OCI-LY1 (cell line): Measurements from ENCODE around the gene HCST.

Source experiments
- H2AFZ ChIP-seq: fragments of 200-600 bp; sonication (generic), shearing (Covaris generic); 2 replicates; pipeline ENCODE4 v1.6.0; 2014; ENCODE audit warnings: antibody characterized with exemption, mild to moderate bottlenecking, low read length
- H3F3A ChIP-seq: fragments of 200-600 bp; sonication (generic), shearing (Covaris generic); 2 replicates; pipeline ENCODE4 v1.6.0; 2014; ENCODE audit warnings: mild to moderate bottlenecking, antibody characterized with exemption, low read length, moderate library complexity; ENCODE audit not compliant: insufficient read depth
- H3K27ac ChIP-seq: fragments of 200-600 bp; sonication (generic); 2 replicates; pipeline ENCODE4 v1.5.1; 2014; ENCODE audit warnings: low read length, mixed run types, mild to moderate bottlenecking, low read depth; ENCODE audit not compliant: poor library complexity, severe bottlenecking
- H3K27me3 ChIP-seq: fragments of 200-600 bp; sonication (generic); 2 replicates; pipeline ENCODE4 v1.6.0; 2014; ENCODE audit warnings: antibody characterized with exemption, mild to moderate bottlenecking, low read length, moderate library complexity; ENCODE audit not compliant: insufficient read depth
- H3K36me3 ChIP-seq: fragments of 200-600 bp; sonication (generic); 2 replicates; pipeline ENCODE4 v1.6.1; 2014; ENCODE audit warnings: mild to moderate bottlenecking, antibody characterized with exemption, low read length, moderate library complexity, mixed read lengths; ENCODE audit not compliant: insufficient read depth
- H3K4me1 ChIP-seq: fragments of 200-600 bp; sonication (generic); 2 replicates; pipeline ENCODE4 v1.5.1; 2014; ENCODE audit warnings: mild to moderate bottlenecking, low read length, moderate library complexity; ENCODE audit not compliant: insufficient read depth, severe bottlenecking
- H3K4me2 ChIP-seq: fragments of 200-600 bp; sonication (generic), shearing (Covaris generic); 2 replicates; pipeline ENCODE4 v1.6.1; 2014; ENCODE audit warnings: low read length
- H3K4me3 ChIP-seq: fragments of 200-600 bp; sonication (generic); 2 replicates; pipeline ENCODE4 v1.5.1; 2014; ENCODE audit warnings: low read length, low read depth, mild to moderate bottlenecking, mixed read lengths; ENCODE audit not compliant: poor library complexity, severe bottlenecking
- H3K79me2 ChIP-seq: fragments of 200-600 bp; shearing (Covaris generic); 2 replicates; pipeline ENCODE4 v1.6.1; 2016; ENCODE audit warnings: mixed run types, low read length, mixed read lengths; ENCODE audit not compliant: insufficient read depth
- H3K9ac ChIP-seq: fragments of 200-600 bp; sonication (generic), shearing (Covaris generic); 2 replicates; pipeline ENCODE4 v1.6.1; 2014; ENCODE audit warnings: mild to moderate bottlenecking, low read length, mixed read lengths
- H3K9me2 ChIP-seq: fragments of 200-600 bp; sonication (generic), shearing (Covaris generic); 2 replicates; pipeline ENCODE4 v1.6.1; 2014; ENCODE audit warnings: low read depth, mild to moderate bottlenecking, low read length, mixed read lengths
- H3K9me3 ChIP-seq: fragments of 200-600 bp; shearing (Covaris generic); 2 replicates; pipeline ENCODE4 v1.6.1; 2014; ENCODE audit warnings: low read length, mixed read lengths
- H4K20me1 ChIP-seq: fragments of 200-600 bp; sonication (generic), shearing (Covaris generic); 2 replicates; pipeline ENCODE4 v1.6.0; 2016; ENCODE audit warnings: mild to moderate bottlenecking, low read length; ENCODE audit not compliant: insufficient read depth
- CTCF ChIP-seq: fragments of 200-600 bp; sonication (generic), shearing (Covaris generic); IDR thresholded peaks from 2 replicates; pipeline ENCODE4 v1.5.1; 2017; ENCODE audit warnings: mild to moderate bottlenecking, antibody characterized with exemption, low read length, moderate library complexity, mixed read lengths
- EZH2 ChIP-seq: fragments of 200-600 bp; sonication (generic), shearing (Covaris generic); IDR thresholded peaks from 2 replicates; pipeline ENCODE4 v1.8.0; 2017; ENCODE audit warnings: borderline replicate concordance, mixed run types, mild to moderate bottlenecking, antibody characterized with exemption, low read length, moderate library complexity, mixed read lengths

Gene HCST

GRCh38 chr19:35929876-35930275 is 27.5 kb downstream of the HCST start:
- Histone ChIP-seq H3K27me3 (peaks cover 11% of the 10 kb centered on the region; the same call in 1 of the 2 replicates), H3K9me3 (0 out of 2 replicates have a peak, but pooled peaks cover 7% of the 10 kb centered on the region), H3K4me3 (no peak overlapping the region), H3K27ac (no peak overlapping the region), H3K4me1 (peaks cover 19% of the 10 kb centered on the region), H3K36me3 (no peaks in the 10 kb centered on the region; the same call in 1 of the 2 replicates), H3K9ac (no peak overlapping the region), H2AFZ (no peak overlapping the region), H4K20me1 (no peaks in the 10 kb centered on the region), H3F3A (no peaks in the 10 kb centered on the region), H3K9me2 (no peaks in the 10 kb centered on the region), H3K79me2 (no peaks in the 10 kb centered on the region), H3K4me2 (no peak overlapping the region)
- TF ChIP-seq CTCF: no peak

- Histone ChIP-seq H2AFZ (peak overlapping the region; percentile 60; the same call in 1 of the 2 replicates), H4K20me1 (no peaks in the 10 kb centered on the region), H3K4me2 (peak overlapping the region; percentile 80), H3K9ac (peak overlapping the region; percentile 76), H3K27me3 (no peaks in the 10 kb centered on the region), H3K79me2 (no peaks in the 10 kb centered on the region), H3K27ac (peak overlapping the region; percentile 14), H3F3A (no peaks in the 10 kb centered on the region), H3K9me2 (no peaks in the 10 kb centered on the region), H3K4me3 (peak overlapping the region; percentile 53), H3K4me1 (peaks cover 22% of the 10 kb centered on the region), H3K9me3 (no peaks in the 10 kb centered on the region), H3K36me3 (no peaks in the 10 kb centered on the region)
- peak; percentile 98 for TF ChIP-seq CTCF
- TF ChIP-seq EZH2: no peak
These were observed 29.0 kb downstream of the HCST start for GRCh38 chr19:35931161-35931873.

GRCh38 chr19:35931874-35932202 is 29.5 kb downstream of the HCST start:
- H3K9me3 ChIP-seq: no peaks in the 10 kb centered on the region
- no peaks in the 10 kb centered on the region for H3K79me2 ChIP-seq
- no peak overlapping the region for H3K9ac ChIP-seq
- H3K4me1 ChIP-seq: peaks cover 27% of the 10 kb centered on the region
- H2AFZ ChIP-seq: no peak overlapping the region
- H3K4me3 ChIP-seq: no peak overlapping the region
- H3K27me3 ChIP-seq: peaks cover 4% of the 10 kb centered on the region; the same call in 1 of the 2 replicates
- H4K20me1 ChIP-seq: no peaks in the 10 kb centered on the region
- peak overlapping the region; percentile 22; the same call in 1 of the 2 replicates for H3K4me2 ChIP-seq
- no peak; the same call in 1 of the 2 replicates for TF ChIP-seq CTCF
- no peak for TF ChIP-seq EZH2
- H3K9me2 ChIP-seq: no peaks in the 10 kb centered on the region
- H3K27ac ChIP-seq: no peak overlapping the region
- H3F3A ChIP-seq: no peaks in the 10 kb centered on the region
- H3K36me3 ChIP-seq: no peaks in the 10 kb centered on the region
